ENCODE measurements around the gene HNRNPA3. TPM values are rescaled to one million over a fixed set of nuclear protein-coding genes. Genes with fewer than 3 reads are reported as not detected.

Gene HNRNPA3
- polyA plus RNA-seq, result 114 and 134 TPM in 2 replicates
- polyA minus RNA-seq, result 118 and 164 TPM in 2 replicates

DNA sequence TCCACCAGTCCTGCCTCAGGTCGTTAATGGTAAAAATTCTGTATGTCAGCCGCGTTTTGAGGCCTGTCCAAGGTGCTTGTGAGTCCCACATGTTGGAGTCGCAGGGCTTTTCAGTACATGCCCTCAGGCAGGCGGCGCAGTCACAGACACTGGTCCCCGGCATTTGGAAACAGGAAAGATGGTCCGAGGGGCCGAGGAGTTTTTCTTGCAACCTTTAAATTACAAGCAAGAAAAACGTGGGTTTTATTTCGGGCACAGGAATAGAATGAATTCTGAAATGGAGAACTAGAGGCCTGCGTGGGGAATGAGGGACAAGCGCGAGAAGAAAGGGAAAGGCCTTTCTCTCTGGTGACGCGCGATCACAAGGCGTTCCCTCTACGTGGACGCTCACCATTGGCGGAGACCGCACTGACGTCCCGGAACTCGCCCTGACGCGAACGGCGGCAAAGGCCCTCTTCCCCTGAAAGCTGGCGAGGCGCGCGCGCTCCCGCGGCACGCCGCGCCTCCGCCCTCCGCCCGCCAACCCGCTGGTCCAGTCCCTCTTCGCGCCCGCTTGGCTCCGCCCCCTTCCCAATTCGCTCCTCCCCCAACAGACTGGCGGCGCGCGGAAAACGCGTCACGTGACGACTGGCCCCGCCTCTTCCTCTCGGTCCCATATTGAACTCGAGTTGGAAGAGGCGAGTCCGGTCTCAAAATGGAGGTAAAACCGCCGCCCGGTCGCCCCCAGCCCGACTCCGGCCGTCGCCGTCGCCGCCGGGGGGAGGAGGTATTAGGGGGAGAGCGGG, at the start of gene HNRNPA3:
HNRNPA3 (plus strand) TSS at position 689 of the 785 bp plus-strand sequence; CDS start at position 695, 6 bp downstream.
- Histone ChIP-seq H3K4me2 (ENCODE audit: low read length) (peak within 1 kb of the TSS; percentile 90), H3F3A (ENCODE audit: insufficient read depth, low read length, poor library complexity, severe bottlenecking) (peaks cover 8% of the 10 kb centered on the region), H3K36me3 (ENCODE audit: insufficient read depth, low read length) (peaks cover 4% of the 10 kb centered on the region), H3K27me3 (ENCODE audit: insufficient read depth, low read depth, low read length) (no peaks in the 10 kb centered on the region), H3K9ac (ENCODE audit: low read length) (peak within 1 kb of the TSS; percentile 99), H3K79me2 (replicated peaks; ENCODE audit: insufficient read depth, low read length) (peaks cover 46% of the 10 kb centered on the region), H4K20me1 (ENCODE audit: insufficient read depth) (peaks cover 11% of the 10 kb centered on the region), H3K4me3 (ENCODE audit: low read length) (peak within 1 kb of the TSS; percentile 73), H2AFZ (ENCODE audit: low read depth, low read length) (peak within 1 kb of the TSS; percentile 60), H3K27ac (ENCODE audit: low read length) (peak within 1 kb of the TSS; percentile 100), H3K9me3 (ENCODE audit: low read length) (no peaks in the 10 kb centered on the region), H3K9me2 (ENCODE audit: insufficient read depth, low read length) (no peaks in the 10 kb centered on the region)
- peak; percentile 98 for TF ChIP-seq POLR2AphosphoS5 (IDR thresholded peaks at IDR 0.05)
- peak; percentile 47 for TF ChIP-seq RAD21 (conservative IDR thresholded peaks at IDR 0.05)
- TF ChIP-seq MXI1 (conservative IDR thresholded peaks at IDR 0.05; ENCODE audit: poor library complexity, severe bottlenecking), result peak; percentile 91
- peak; percentile 81 for TF ChIP-seq EP300 (conservative IDR thresholded peaks at IDR 0.05; ENCODE audit: poor library complexity, severe bottlenecking)
- TF ChIP-seq, protein P1, sequence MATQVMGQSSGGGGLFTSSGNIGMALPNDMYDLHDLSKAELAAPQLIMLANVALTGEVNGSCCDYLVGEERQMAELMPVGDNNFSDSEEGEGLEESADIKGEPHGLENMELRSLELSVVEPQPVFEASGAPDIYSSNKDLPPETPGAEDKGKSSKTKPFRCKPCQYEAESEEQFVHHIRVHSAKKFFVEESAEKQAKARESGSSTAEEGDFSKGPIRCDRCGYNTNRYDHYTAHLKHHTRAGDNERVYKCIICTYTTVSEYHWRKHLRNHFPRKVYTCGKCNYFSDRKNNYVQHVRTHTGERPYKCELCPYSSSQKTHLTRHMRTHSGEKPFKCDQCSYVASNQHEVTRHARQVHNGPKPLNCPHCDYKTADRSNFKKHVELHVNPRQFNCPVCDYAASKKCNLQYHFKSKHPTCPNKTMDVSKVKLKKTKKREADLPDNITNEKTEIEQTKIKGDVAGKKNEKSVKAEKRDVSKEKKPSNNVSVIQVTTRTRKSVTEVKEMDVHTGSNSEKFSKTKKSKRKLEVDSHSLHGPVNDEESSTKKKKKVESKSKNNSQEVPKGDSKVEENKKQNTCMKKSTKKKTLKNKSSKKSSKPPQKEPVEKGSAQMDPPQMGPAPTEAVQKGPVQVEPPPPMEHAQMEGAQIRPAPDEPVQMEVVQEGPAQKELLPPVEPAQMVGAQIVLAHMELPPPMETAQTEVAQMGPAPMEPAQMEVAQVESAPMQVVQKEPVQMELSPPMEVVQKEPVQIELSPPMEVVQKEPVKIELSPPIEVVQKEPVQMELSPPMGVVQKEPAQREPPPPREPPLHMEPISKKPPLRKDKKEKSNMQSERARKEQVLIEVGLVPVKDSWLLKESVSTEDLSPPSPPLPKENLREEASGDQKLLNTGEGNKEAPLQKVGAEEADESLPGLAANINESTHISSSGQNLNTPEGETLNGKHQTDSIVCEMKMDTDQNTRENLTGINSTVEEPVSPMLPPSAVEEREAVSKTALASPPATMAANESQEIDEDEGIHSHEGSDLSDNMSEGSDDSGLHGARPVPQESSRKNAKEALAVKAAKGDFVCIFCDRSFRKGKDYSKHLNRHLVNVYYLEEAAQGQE (IDR thresholded peaks at IDR 0.05; ENCODE audit: borderline replicate concordance), result peak; percentile 92
- TF ChIP-seq, protein P2, sequence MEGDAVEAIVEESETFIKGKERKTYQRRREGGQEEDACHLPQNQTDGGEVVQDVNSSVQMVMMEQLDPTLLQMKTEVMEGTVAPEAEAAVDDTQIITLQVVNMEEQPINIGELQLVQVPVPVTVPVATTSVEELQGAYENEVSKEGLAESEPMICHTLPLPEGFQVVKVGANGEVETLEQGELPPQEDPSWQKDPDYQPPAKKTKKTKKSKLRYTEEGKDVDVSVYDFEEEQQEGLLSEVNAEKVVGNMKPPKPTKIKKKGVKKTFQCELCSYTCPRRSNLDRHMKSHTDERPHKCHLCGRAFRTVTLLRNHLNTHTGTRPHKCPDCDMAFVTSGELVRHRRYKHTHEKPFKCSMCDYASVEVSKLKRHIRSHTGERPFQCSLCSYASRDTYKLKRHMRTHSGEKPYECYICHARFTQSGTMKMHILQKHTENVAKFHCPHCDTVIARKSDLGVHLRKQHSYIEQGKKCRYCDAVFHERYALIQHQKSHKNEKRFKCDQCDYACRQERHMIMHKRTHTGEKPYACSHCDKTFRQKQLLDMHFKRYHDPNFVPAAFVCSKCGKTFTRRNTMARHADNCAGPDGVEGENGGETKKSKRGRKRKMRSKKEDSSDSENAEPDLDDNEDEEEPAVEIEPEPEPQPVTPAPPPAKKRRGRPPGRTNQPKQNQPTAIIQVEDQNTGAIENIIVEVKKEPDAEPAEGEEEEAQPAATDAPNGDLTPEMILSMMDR (IDR thresholded peaks at IDR 0.05; ENCODE audit: poor library complexity, severe bottlenecking), result peak; percentile 52
- peak; percentile 64 for TF ChIP-seq SMC3 (conservative IDR thresholded peaks at IDR 0.05; ENCODE audit: poor library complexity)
- peak; percentile 71 for TF ChIP-seq TAF1 (IDR thresholded peaks at IDR 0.05; ENCODE audit: low read depth)
- no peak for TF ChIP-seq EZH2 (IDR thresholded peaks at IDR 0.05; ENCODE audit: borderline replicate concordance, insufficient read depth, low read length, poor library complexity, severe bottlenecking)

DNA sequence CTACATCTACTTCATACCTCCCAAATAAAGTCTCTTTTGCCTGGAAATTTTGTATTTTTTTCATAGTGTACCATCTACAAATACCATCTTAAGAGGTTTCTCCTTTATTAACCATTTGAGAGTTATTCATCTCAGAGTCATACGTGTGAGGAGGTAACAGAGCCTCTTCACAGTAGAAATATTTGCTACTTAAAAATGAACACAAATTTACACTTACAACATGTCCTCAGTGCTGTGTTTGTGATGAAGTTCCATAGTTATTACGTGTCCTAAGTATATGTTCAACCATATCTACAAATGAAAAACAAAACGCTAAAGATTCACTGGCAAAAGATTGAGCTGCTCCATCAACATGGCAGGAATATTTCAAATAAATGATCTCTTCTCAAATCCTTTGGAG, 48.5 kb upstream of the HNRNPA3 start:
- Histone ChIP-seq H3K27ac (ENCODE audit: low read length) (no peak overlapping the region), H3K9me2 (ENCODE audit: insufficient read depth, low read length) (no peaks in the 10 kb centered on the region), H3K27me3 (ENCODE audit: insufficient read depth, low read depth, low read length) (peaks cover 12% of the 10 kb centered on the region), H3K36me3 (ENCODE audit: insufficient read depth, low read length) (no peaks in the 10 kb centered on the region), H3K9ac (ENCODE audit: low read length) (peak overlapping the region; percentile 10), H4K20me1 (ENCODE audit: insufficient read depth) (no peaks in the 10 kb centered on the region), H3K4me3 (ENCODE audit: low read length) (peak overlapping the region; percentile 50), H3F3A (ENCODE audit: insufficient read depth, low read length, poor library complexity, severe bottlenecking) (no peaks in the 10 kb centered on the region), H3K4me2 (ENCODE audit: low read length) (peak overlapping the region; percentile 3), H3K79me2 (replicated peaks; ENCODE audit: insufficient read depth, low read length) (no peaks in the 10 kb centered on the region), H3K9me3 (ENCODE audit: low read length) (no peaks in the 10 kb centered on the region), H2AFZ (ENCODE audit: low read depth, low read length) (peak overlapping the region; percentile 24)
- no peak for TF ChIP-seq EP300 (conservative IDR thresholded peaks at IDR 0.05; ENCODE audit: poor library complexity, severe bottlenecking)
- no peak for TF ChIP-seq RAD21 (conservative IDR thresholded peaks at IDR 0.05)
- no peak for TF ChIP-seq TAF1 (IDR thresholded peaks at IDR 0.05; ENCODE audit: low read depth)
- TF ChIP-seq EZH2 (IDR thresholded peaks at IDR 0.05; ENCODE audit: borderline replicate concordance, insufficient read depth, low read length, poor library complexity, severe bottlenecking), result no peak
- TF ChIP-seq, protein P1 (IDR thresholded peaks at IDR 0.05; ENCODE audit: borderline replicate concordance), result no peak
- TF ChIP-seq, protein P2 (IDR thresholded peaks at IDR 0.05; ENCODE audit: poor library complexity, severe bottlenecking), result no peak
- no peak for TF ChIP-seq SMC3 (conservative IDR thresholded peaks at IDR 0.05; ENCODE audit: poor library complexity)
- TF ChIP-seq MXI1 (conservative IDR thresholded peaks at IDR 0.05; ENCODE audit: poor library complexity, severe bottlenecking), result no peak
- no peak for TF ChIP-seq POLR2AphosphoS5 (IDR thresholded peaks at IDR 0.05)
